KMS-11 (cell line): ENCODE results near the gene CHRNB4.

Experiments used
- H2AFZ ChIP-seq: fragments of 200-600 bp; sonication (generic); 2 replicates; pipeline ENCODE4 v1.6.1; 2016; ENCODE audit warnings: antibody characterized with exemption, mixed run types, low read depth
- H3K27ac ChIP-seq: fragments of 200-600 bp; sonication (generic); 2 replicates; pipeline ENCODE4 v1.6.1; 2016; ENCODE audit warnings: mild to moderate bottlenecking, mixed run types
- H3K27me3 ChIP-seq: fragments of 200-600 bp; sonication (generic); 2 replicates; pipeline ENCODE4 v1.6.1; 2017; ENCODE audit warnings: mild to moderate bottlenecking, low read depth, mixed run types, moderate library complexity; ENCODE audit not compliant: insufficient read depth
- H3K36me3 ChIP-seq: fragments of 200-600 bp; sonication (generic); 2 replicates; pipeline ENCODE4 v1.6.1; 2017; ENCODE audit warnings: mild to moderate bottlenecking, mixed run types; ENCODE audit not compliant: insufficient read depth
- H3K4me1 ChIP-seq: fragments of 200-600 bp; sonication (generic); 2 replicates; pipeline ENCODE4 v1.6.1; 2016; ENCODE audit warnings: mild to moderate bottlenecking, low read depth, mixed run types; ENCODE audit not compliant: poor library complexity, severe bottlenecking
- H3K4me2 ChIP-seq: fragments of 200-600 bp; sonication (generic); 2 replicates; pipeline ENCODE4 v1.7.0; 2016; ENCODE audit warnings: mild to moderate bottlenecking, mixed run types
- H3K4me3 ChIP-seq: fragments of 200-600 bp; sonication (generic); IDR thresholded peaks from 2 replicates; pipeline ENCODE4 v1.6.1; 2017; ENCODE audit warnings: low read depth, low read length, mixed read lengths; ENCODE audit not compliant: insufficient read depth
- H3K79me2 ChIP-seq: fragments of 200-600 bp; sonication (generic); 2 replicates; pipeline ENCODE4 v1.6.1; 2016; ENCODE audit warnings: low read depth, mixed run types; ENCODE audit not compliant: insufficient read depth
- H3K9ac ChIP-seq: fragments of 200-600 bp; sonication (generic); 2 replicates; pipeline ENCODE4 v1.6.1; 2016; ENCODE audit warnings: mild to moderate bottlenecking, mixed run types
- H4K20me1 ChIP-seq: fragments of 200-600 bp; sonication (generic); 2 replicates; pipeline ENCODE4 v1.6.1; 2016; ENCODE audit warnings: mild to moderate bottlenecking, mixed run types; ENCODE audit not compliant: insufficient read depth
- TF ChIP-seq, protein P1 (sequence below): fragments of 200-600 bp; sonication (generic); conservative IDR thresholded peaks from 2 replicates; pipeline ENCODE4 v1.6.1; 2017; ENCODE audit warnings: low read depth, mild to moderate bottlenecking, antibody characterized with exemption, low read length, moderate library complexity, mixed read lengths

Gene CHRNB4

DNA sequence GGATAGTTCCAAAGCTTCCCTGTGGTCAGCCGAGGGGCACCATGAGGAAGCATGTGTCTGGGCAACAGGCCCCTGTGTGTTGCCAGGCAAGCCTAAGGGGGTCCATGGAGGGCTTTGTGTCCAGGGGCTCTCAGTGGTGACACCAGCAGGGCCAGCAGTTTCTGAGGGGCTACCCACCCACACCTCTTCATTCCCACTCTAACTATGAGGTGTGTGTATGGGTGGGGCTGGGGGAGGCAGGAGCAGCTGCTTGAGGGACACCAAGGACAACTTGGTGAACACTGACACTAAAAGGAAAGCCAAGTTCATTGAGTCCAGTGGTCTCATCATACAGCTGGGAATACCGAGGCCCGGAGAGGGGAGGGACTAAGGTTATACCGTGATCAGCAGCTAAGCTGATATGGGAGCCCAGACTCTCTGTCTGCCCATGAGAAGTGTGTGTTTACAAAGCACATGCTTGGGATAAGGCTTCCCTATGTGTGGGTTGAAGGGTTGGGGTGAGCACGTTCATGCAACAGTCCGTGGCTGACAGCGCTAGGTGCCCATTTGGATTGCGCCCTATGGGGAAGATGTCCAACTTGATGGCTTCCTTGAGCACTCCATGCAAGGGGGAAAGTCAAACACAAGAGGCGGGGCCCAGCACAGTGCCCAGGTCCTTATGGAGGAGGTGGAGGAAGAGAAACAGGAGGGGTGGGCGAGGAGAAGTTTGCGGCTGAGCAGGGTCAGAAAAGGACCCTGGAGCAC lies 34.8 kb upstream of the CHRNB4 start:
- no peaks in the 10 kb centered on the region for H4K20me1 ChIP-seq
- H3K27me3 ChIP-seq, result no peaks in the 10 kb centered on the region
- H2AFZ ChIP-seq, result no peak overlapping the region
- TF ChIP-seq, protein P1, sequence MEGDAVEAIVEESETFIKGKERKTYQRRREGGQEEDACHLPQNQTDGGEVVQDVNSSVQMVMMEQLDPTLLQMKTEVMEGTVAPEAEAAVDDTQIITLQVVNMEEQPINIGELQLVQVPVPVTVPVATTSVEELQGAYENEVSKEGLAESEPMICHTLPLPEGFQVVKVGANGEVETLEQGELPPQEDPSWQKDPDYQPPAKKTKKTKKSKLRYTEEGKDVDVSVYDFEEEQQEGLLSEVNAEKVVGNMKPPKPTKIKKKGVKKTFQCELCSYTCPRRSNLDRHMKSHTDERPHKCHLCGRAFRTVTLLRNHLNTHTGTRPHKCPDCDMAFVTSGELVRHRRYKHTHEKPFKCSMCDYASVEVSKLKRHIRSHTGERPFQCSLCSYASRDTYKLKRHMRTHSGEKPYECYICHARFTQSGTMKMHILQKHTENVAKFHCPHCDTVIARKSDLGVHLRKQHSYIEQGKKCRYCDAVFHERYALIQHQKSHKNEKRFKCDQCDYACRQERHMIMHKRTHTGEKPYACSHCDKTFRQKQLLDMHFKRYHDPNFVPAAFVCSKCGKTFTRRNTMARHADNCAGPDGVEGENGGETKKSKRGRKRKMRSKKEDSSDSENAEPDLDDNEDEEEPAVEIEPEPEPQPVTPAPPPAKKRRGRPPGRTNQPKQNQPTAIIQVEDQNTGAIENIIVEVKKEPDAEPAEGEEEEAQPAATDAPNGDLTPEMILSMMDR, result no peak
- no peak overlapping the region for H3K9ac ChIP-seq
- no peak overlapping the region for H3K27ac ChIP-seq
- no peaks in the 10 kb centered on the region for H3K4me1 ChIP-seq
- H3K4me3 ChIP-seq, result no peak overlapping the region
- H3K36me3 ChIP-seq, result no peaks in the 10 kb centered on the region
- no peaks in the 10 kb centered on the region for H3K79me2 ChIP-seq
- no peak overlapping the region for H3K4me2 ChIP-seq

DNA sequence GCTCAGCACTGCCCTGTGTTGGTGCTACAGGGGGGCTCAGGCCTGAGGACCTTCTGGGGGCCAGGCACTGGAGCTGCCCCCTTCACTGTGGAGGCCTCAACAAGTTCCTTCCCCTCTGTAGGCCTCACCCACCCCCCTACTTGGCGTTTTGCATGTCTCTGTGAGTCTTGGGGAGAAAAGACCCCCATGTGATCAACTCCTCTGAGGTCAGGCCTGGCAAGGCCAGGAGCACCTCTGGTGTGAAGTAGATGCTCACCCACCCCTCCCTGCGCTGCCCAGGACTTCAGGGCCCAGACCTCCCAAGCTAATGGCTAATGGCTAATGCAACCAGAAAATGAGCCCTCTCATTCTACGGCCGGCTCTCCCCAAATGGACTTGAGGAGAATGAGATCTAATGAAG lies 34.2 kb upstream of the CHRNB4 start:
- no peaks in the 10 kb centered on the region for H3K36me3 ChIP-seq
- H4K20me1 ChIP-seq, result no peaks in the 10 kb centered on the region
- no peaks in the 10 kb centered on the region for H3K4me1 ChIP-seq
- H3K27ac ChIP-seq, result no peak overlapping the region
- H3K9ac ChIP-seq, result no peak overlapping the region
- TF ChIP-seq, protein P1, result no peak
- no peaks in the 10 kb centered on the region for H3K27me3 ChIP-seq
- no peak overlapping the region for H2AFZ ChIP-seq
- H3K4me2 ChIP-seq, result no peak overlapping the region
- H3K79me2 ChIP-seq, result no peaks in the 10 kb centered on the region
- H3K4me3 ChIP-seq, result no peak overlapping the region

DNA sequence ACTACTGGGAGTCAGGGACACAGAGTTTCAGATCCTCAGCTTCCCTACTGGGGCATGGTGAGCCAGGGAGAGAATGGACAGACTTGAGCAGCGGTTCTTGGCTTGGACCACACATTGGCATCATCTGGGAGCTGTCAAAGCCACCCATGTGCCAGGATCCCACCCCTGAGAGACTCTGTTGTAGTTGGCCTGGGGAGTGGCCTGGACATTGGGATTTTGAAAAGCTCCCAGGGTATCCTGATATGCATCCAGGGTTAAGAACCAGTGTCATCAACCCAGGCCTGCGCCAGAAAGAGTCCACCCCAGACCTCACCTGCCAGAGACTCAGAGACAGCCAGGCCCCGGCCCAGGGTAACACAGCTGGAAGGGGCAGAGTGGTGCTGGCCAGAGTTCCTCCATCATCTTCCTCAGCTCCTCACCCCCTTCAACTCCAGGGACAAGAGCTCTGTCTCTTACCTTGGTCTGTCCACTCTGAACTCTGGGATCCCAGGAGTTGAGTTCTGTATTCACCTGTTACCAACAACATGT lies 33.0 kb upstream of the CHRNB4 start:
- H3K9ac ChIP-seq, result no peak overlapping the region
- no peaks in the 10 kb centered on the region for H3K79me2 ChIP-seq
- no peaks in the 10 kb centered on the region for H4K20me1 ChIP-seq
- TF ChIP-seq, protein P1, result no peak
- H3K36me3 ChIP-seq, result no peaks in the 10 kb centered on the region
- no peak overlapping the region for H3K4me2 ChIP-seq
- no peak overlapping the region for H3K27ac ChIP-seq
- no peaks in the 10 kb centered on the region for H3K27me3 ChIP-seq
- no peak overlapping the region for H2AFZ ChIP-seq
- H3K4me3 ChIP-seq, result no peak overlapping the region
- no peaks in the 10 kb centered on the region for H3K4me1 ChIP-seq

DNA sequence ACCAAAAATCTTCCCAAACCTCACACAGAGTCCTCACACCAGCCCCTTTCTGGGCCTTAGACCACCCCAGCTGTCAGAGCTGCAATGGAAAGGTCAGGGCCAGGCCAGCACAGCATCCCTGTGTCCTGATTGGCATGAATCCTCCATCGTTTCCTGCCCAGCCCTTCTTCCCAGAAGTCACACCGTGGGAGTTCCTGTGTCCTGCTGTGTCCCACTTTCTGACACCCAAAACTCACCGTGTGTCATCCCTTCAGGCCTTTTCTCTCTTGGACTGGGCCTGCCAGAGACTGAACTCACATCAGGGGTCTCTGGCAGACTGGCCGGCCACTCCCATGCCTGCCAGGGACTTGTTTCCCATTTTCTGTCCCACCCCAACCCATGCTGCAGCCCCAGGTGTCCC lies 32.5 kb upstream of the CHRNB4 start:
- TF ChIP-seq, protein P1, result no peak
- Histone ChIP-seq H3K27me3 (no peaks in the 10 kb centered on the region), H4K20me1 (no peaks in the 10 kb centered on the region), H3K27ac (no peak overlapping the region), H3K79me2 (no peaks in the 10 kb centered on the region), H3K4me3 (no peak overlapping the region), H3K36me3 (no peaks in the 10 kb centered on the region), H3K4me2 (no peak overlapping the region), H3K9ac (no peak overlapping the region), H3K4me1 (no peaks in the 10 kb centered on the region), H2AFZ (no peak overlapping the region)
